Uterus (tissue), 4 donors: ENCODE data around the gene TBC1D10A. TPM values are rescaled to one million over a fixed set of nuclear protein-coding genes. Genes with fewer than 3 reads are reported as not detected.

Source experiments
- DNase-seq, 2 donors: peaks; one replicate each; pipeline ENCODE4 v3.0.0-alpha.2; 2019 to 2020
- H3K27ac ChIP-seq, 2 donors: fragments of 200-600 bp; sonication (generic); 1 replicate in 1 of 2; 2 replicates in 1 of 2; pipeline ENCODE4 v1.5.1; 2016 to 2018
- H3K27me3 ChIP-seq, 2 donors: fragments of 200-600 bp; sonication (generic); one replicate each; pipeline ENCODE4 v1.5.1; 2018 to 2019; ENCODE audit warnings: control low read depth in 1 of 2
- H3K36me3 ChIP-seq, 2 donors: fragments of 200-600 bp; sonication (generic); one replicate each; pipeline ENCODE4 v1.5.1; 2019; ENCODE audit warnings: control low read depth in 1 of 2
- H3K4me1 ChIP-seq, 2 donors: fragments of 200-600 bp; sonication (generic); one replicate each; pipeline ENCODE4 v1.5.1; 2018 to 2019; ENCODE audit warnings: control low read depth in 1 of 2
- H3K4me3 ChIP-seq, 2 donors: fragments of 200-600 bp; sonication (generic); 1 replicate in 1 of 2; 2 replicates in 1 of 2; pipeline ENCODE4 v1.5.1; 2018 to 2019; ENCODE audit warnings: mild to moderate bottlenecking in 1 of 2
- H3K9me3 ChIP-seq, 2 donors: fragments of 200-600 bp; sonication (generic); one replicate each; pipeline ENCODE4 v1.5.1; 2019; ENCODE audit warnings: control low read depth in 1 of 2
- POLR2A ChIP-seq, 2 donors: fragments of 450-650 bp; IDR thresholded peaks; one replicate each; pipeline ENCODE4 v1.6.1; 2016; ENCODE audit warnings: antibody characterized with exemption in 2 of 2, mild to moderate bottlenecking in 1 of 2, moderate library complexity in 1 of 2
- intact Hi-C: fragments of 100-400 bp; cut with DNase I; formaldehyde crosslinking; loops from one replicate; pipeline ENCODE4 v1.15.1; 2023; ENCODE audit warnings: low total_unique reads
- total RNA-seq, 4 donors: library from RNA; depleted of rRNA in 3 of 4; stranded (reverse); fragments of >200 nt in 3 of 4; gene quantifications; one replicate each; pipeline versions ENCODE4 v1.1.0 to v1.2.4, GENCODE V29; 2014 to 2023
- TF ChIP-seq, protein P1 (sequence below), 4 experiments: fragments of 200-600 bp in 2 of 4; fragments of 450-650 bp in 2 of 4; sonication (generic) in 2 of 4; IDR thresholded peaks; one replicate each; pipeline ENCODE4 v1.5.1; 2016 to 2019; ENCODE audit warnings: antibody characterized with exemption in 4 of 4, mild to moderate bottlenecking in 2 of 4, moderate library complexity in 1 of 4
- donor health status: DM: yes; HTN: yes; CAD: no.

The TBC1D10A gene
- total RNA-seq, 4 donors from 2014 or later = 2.8 to 33.6 (median 10.0) TPM

DNA sequence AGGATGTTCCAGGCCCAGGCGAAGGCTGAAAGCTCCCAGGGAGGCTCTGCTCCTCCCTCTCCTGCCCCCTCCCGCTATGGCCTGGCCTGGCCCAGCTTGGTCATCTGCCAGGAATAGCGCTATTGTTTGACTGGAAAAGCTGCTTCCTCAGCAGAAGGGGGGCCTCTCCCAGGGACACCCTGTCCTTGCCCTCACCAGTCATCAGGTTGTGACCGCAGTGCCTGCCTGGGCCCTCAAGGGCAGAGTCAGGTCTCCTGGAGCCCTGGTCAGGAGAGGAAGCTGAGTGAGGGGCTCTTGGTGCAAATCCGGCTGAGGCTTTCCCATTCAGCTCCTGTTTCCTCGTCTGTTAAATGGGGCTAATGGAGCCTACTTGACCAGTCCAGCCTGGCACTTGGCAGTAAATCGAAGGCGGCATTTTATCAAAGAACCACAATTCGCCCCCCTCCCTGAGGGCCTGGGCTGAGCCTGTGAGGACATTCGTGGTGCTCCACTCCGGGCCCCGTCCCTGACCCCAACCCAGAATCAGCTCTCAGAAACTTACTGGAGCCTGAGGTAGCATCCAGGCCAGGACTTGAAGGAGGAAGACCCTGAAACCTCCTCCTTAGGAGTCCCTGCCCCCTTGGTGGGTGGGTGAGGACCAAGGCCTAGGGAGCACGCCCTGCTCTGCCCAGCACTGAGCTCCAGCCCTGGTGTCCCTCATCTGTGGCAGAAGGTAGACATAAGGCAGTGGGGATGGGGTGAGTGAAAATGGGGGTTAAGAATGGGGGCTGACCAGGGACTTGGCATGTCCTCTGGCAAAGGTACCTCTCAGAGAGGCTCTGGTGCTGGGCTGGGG, 35.5 kb downstream of the TBC1D10A start:
- Histone ChIP-seq H3K27me3 (no peaks in the 10 kb centered on the region), H3K9me3 (no peaks in the 10 kb centered on the region), H3K36me3 (no peaks in the 10 kb centered on the region), H3K4me3 (no peak overlapping the region), H3K27ac (peak overlapping the region; percentile 79 to 91), H3K4me1 (peaks cover 13 to 23% of the 10 kb centered on the region in 2 donors)
- intact Hi-C loops = no loop called here
- TF ChIP-seq, protein P1, sequence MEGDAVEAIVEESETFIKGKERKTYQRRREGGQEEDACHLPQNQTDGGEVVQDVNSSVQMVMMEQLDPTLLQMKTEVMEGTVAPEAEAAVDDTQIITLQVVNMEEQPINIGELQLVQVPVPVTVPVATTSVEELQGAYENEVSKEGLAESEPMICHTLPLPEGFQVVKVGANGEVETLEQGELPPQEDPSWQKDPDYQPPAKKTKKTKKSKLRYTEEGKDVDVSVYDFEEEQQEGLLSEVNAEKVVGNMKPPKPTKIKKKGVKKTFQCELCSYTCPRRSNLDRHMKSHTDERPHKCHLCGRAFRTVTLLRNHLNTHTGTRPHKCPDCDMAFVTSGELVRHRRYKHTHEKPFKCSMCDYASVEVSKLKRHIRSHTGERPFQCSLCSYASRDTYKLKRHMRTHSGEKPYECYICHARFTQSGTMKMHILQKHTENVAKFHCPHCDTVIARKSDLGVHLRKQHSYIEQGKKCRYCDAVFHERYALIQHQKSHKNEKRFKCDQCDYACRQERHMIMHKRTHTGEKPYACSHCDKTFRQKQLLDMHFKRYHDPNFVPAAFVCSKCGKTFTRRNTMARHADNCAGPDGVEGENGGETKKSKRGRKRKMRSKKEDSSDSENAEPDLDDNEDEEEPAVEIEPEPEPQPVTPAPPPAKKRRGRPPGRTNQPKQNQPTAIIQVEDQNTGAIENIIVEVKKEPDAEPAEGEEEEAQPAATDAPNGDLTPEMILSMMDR (IDR thresholded peaks at IDR 0.05) = no peak
- TF ChIP-seq POLR2A (IDR thresholded peaks at IDR 0.05) = peak; percentile 16 to 61
- DNase-seq = peak; percentile 75 to 90

DNA sequence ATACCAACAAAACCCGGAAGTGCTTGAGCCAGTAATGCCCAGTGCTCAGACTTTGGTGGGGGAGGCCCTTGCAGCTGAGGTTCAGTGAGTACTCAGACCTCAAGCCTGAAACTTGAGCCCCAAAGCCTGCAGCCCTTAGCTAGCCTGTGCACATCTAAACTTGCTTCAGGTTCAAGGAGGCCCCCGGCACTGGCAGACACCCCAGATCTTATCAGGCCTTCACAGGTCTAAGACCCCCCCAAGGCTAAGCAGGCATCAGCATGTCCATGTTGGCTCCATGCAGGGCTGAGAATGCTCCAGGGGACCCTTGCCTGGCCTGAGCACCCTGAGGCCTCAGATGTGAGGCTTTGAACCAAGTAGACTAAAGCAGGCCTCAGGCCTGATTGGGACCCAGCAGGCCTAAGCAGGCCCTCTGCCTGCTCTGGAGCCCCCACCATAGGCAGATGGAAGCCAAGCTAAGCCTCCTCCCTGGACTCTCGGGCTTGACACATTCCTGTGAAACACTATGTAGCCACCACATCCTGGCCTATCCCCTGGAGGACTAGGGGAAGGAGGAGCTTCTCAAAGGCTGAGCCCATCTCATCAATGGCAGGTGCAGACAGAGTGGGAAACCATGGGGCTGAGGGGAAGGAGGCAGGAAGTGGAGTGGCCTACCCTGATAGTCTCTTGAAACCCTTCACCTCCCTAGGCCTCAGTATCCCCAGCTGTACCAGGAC, 36.2 kb downstream of the TBC1D10A start:
- no peaks in the 10 kb centered on the region for H3K36me3 ChIP-seq
- H3K4me1 ChIP-seq = peaks cover 13 to 23% of the 10 kb centered on the region in 2 donors
- intact Hi-C loops = no loop called here
- DNase-seq = peak in 1 of 2 donors; percentile 54
- H3K27me3 ChIP-seq = no peaks in the 10 kb centered on the region
- H3K9me3 ChIP-seq = no peaks in the 10 kb centered on the region
- H3K4me3 ChIP-seq = peak overlapping the region in 1 of 2 donors; percentile 64
- TF ChIP-seq POLR2A (IDR thresholded peaks at IDR 0.05) = no peak
- TF ChIP-seq, protein P1 (IDR thresholded peaks at IDR 0.05) = no peak
- H3K27ac ChIP-seq = peak overlapping the region; percentile 79 to 91

DNA sequence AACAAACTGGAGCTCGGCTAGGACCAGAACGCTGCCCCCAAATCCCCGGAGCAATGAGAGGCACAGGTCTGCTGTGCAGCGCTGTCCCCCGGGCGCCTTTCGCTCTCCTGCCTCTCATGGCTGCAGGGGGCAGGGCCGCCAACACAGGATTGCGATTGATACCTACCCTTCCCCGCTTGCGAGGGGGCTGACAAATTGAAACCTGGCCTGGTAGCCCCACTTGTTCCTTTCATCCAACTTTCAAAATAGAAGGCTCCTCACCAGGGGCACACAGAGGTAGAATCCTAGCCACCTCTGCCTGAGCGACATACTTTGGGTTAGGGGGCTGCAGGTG, 36.8 kb downstream of the TBC1D10A start:
- Histone ChIP-seq H3K9me3 (no peaks in the 10 kb centered on the region), H3K4me1 (peaks cover 13 to 23% of the 10 kb centered on the region in 2 donors), H3K4me3 (peak overlapping the region; percentile 64 to 98), H3K27me3 (no peaks in the 10 kb centered on the region), H3K36me3 (no peaks in the 10 kb centered on the region), H3K27ac (peak overlapping the region; percentile 79 to 91)
- no peak for DNase-seq
- TF ChIP-seq POLR2A (IDR thresholded peaks at IDR 0.05) = peak in 1 of 2 donors; percentile 4
- TF ChIP-seq, protein P1 (IDR thresholded peaks at IDR 0.05) = peak in 1 of 4 experiments; percentile 19
- intact Hi-C loops = loop anchor here (5.0 kb wide), 1 partner anchor 97 kb away; the partner anchor contains the start of gene RNF215

DNA sequence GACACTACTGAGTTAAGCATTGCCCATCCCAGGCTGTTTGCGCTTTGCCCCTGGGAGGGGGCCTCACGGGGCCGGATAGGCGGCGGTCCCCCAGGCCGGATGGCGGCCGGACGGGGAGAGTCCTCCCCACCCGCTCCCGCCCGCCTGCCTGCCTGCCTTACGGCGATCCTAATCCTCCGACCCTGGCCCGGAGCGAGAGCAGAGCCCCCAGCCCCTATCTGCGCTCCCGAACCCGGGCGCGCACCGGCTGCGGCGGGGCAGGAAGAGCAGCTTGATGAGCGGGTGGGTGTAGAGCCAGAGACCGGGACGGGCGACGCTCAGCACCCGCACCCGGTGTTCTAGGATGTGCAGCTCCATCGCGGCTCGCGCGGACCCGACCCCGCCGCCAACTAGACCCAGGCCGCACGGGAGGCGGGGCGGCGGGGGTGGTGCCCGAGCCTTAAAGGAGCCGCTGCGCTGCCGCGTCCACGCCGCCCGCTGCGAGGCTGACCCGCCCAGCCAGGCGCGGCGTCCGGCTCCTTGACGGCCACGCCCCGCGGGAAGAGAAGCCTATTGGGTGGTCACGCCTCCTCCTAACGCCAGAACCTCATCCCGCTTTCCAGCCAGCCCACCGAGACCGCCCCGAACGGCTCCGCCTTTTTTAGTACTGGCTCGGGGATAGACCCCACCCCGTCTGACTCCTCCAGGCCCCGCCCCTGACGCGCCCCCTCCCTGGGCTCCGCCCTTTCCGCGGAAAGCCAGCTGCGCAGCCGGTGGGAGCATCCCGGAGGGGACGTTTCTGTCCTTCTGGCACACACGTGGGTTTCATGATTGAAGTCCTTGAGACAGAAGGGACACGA, 37.4 kb downstream of the TBC1D10A start, which contains the start of gene CASTOR1:
TSS of gene CASTOR1 (minus strand) at position 365 of the 839 bp plus-strand sequence. CDS start at position 357, 8 bp downstream.
- Histone ChIP-seq H3K36me3 (no peaks in the 10 kb centered on the region), H3K4me3 (peak within 1 kb of the TSS; percentile 64 to 98), H3K27ac (peak within 1 kb of the TSS; percentile 89 to 95), H3K4me1 (peaks cover 13 to 23% of the 10 kb centered on the region in 2 donors), H3K9me3 (no peaks in the 10 kb centered on the region), H3K27me3 (no peaks in the 10 kb centered on the region)
- DNase-seq = peak; percentile 99
- TF ChIP-seq, protein P1 (IDR thresholded peaks at IDR 0.05) = peak in 2 of 4 experiments; percentile 19 to 28
- peak; percentile 79 to 88 for TF ChIP-seq POLR2A (IDR thresholded peaks at IDR 0.05)
- intact Hi-C loops = loop anchor here (5.0 kb wide), 1 partner anchor 98 kb away; the partner anchor contains the start of gene RNF215
